ENCODE measurements around the gene CEACAM6. TPM values are rescaled to one million over a fixed set of nuclear protein-coding genes. Genes with fewer than 3 reads are reported as not detected.

Gene CEACAM6
- total RNA-seq, 1 experiment from 2014 or later, result 44.5 TPM

DNA sequence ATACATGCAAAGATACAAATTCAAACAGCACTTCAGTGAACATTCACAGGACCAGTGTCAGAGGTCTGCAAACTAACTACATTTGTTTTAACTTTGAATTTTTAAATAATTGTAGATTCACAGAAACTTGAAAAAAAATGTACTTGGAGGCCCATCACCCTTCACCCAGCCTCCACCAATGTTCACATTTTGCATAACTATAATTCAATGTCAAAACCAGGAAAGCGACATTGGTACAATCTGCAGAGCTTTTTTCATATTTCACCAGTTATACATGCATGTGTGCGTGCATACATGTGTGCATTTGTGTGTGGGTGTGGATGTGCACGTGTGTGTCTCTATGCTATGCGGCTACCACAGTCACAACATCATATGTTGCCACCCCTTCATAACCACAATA is 60.0 kb downstream of the CEACAM6 start:
- TF ChIP-seq, protein P1, sequence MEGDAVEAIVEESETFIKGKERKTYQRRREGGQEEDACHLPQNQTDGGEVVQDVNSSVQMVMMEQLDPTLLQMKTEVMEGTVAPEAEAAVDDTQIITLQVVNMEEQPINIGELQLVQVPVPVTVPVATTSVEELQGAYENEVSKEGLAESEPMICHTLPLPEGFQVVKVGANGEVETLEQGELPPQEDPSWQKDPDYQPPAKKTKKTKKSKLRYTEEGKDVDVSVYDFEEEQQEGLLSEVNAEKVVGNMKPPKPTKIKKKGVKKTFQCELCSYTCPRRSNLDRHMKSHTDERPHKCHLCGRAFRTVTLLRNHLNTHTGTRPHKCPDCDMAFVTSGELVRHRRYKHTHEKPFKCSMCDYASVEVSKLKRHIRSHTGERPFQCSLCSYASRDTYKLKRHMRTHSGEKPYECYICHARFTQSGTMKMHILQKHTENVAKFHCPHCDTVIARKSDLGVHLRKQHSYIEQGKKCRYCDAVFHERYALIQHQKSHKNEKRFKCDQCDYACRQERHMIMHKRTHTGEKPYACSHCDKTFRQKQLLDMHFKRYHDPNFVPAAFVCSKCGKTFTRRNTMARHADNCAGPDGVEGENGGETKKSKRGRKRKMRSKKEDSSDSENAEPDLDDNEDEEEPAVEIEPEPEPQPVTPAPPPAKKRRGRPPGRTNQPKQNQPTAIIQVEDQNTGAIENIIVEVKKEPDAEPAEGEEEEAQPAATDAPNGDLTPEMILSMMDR (IDR thresholded peaks at IDR 0.05; ENCODE audit: unreplicated experiment), result no peak
- H3K4me1 Mint-ChIP-seq (ENCODE audit: low read depth, unreplicated experiment), result no peaks in the 10 kb centered on the region
- no peaks in the 10 kb centered on the region for H3K36me3 Mint-ChIP-seq (ENCODE audit: insufficient read depth, unreplicated experiment)
- H3K27me3 Mint-ChIP-seq (ENCODE audit: unreplicated experiment), result peaks cover 73% of the 10 kb centered on the region
- no peak for DNase-seq
- BruUV-seq (replicated peaks), result no TSS peak
- H3K4me3 Mint-ChIP-seq (ENCODE audit: low read depth, unreplicated experiment), result no peak overlapping the region
- no peak overlapping the region for H3K27ac Mint-ChIP-seq (ENCODE audit: unreplicated experiment)
- CTCF ChIA-PET, result no interaction called here
- no peaks in the 10 kb centered on the region for H3K9me3 Mint-ChIP-seq (ENCODE audit: low read depth, unreplicated experiment)
- intact Hi-C loops (cut with micrococcal nuclease; ENCODE audit: unreplicated experiment), result no loop called here

DNA sequence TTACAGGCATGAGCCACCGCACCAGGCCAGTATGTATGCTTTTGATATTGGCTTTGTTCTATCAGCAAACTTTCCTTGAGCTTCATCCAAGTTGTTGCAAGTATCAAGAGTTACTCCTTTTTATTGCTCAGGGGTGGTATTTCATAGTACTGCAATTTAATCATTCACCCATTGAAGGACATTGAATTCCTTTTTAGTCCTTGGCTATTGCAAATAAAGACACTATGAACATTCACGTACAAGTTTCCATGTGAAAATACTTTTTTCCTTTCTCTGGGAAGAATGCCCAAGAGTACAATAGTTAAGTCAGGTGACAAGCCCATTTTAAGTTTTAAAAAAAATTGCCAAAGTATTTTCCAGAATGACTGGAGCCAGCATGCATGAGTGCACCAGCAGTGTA is 61.4 kb downstream of the CEACAM6 start:
- DNase-seq, result no peak
- H3K4me1 Mint-ChIP-seq (ENCODE audit: low read depth, unreplicated experiment), result no peaks in the 10 kb centered on the region
- CTCF ChIA-PET, result interaction anchor here (0.6 to 1.0 kb wide), 2 partner anchors 10 to 1268 kb away, joined by 3 to 4 read pairs; no protein-coding TSS in a partner anchor
- H3K4me3 Mint-ChIP-seq (ENCODE audit: low read depth, unreplicated experiment), result no peak overlapping the region
- no peaks in the 10 kb centered on the region for H3K36me3 Mint-ChIP-seq (ENCODE audit: insufficient read depth, unreplicated experiment)
- intact Hi-C loops (cut with micrococcal nuclease; ENCODE audit: unreplicated experiment), result no loop called here
- TF ChIP-seq, protein P1 (IDR thresholded peaks at IDR 0.05; ENCODE audit: unreplicated experiment), result no peak
- no peak overlapping the region for H3K27ac Mint-ChIP-seq (ENCODE audit: unreplicated experiment)
- H3K9me3 Mint-ChIP-seq (ENCODE audit: low read depth, unreplicated experiment), result no peaks in the 10 kb centered on the region
- BruUV-seq (replicated peaks), result no TSS peak
- peaks cover 73% of the 10 kb centered on the region for H3K27me3 Mint-ChIP-seq (ENCODE audit: unreplicated experiment)

DNA sequence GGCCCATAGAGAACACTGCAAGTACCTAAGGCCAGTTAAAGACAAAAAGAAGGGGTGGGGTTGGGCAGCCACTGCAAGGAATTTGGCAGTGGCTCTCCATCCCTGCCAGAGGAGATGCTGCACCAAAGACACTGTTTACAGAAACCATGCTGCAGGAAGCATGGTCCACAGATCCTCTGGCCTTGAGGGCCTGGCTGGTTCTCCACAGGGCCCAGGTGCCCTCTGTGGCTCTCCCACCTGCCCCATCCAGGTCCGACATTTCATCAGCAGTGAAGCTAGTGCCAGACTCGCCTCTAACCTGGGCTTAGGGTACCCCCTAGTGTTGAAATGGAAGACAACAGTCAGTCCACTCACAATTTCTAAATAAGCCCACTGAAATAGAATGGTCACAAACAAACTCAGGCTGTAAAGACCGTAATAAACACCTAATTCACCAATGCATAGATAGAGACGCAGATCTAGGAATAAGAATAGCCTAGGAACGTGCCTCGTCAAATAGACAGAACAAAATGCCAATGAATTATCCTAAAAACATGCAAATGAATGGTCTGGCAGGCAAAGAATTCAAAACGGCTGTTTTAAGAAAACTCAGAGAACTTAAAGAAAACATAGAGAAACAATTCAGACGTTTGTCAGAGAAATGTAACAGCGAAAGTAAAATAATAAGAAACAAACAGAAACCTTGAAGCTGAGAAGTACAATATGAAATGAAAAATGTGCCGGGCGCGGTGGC is 65.8 kb downstream of the CEACAM6 start:
- TF ChIP-seq, protein P1 (IDR thresholded peaks at IDR 0.05; ENCODE audit: unreplicated experiment), result peak; percentile 79
- Mint-ChIP-seq H3K27me3 (ENCODE audit: unreplicated experiment) (peaks cover 70% of the 10 kb centered on the region), H3K27ac (ENCODE audit: unreplicated experiment) (no peak overlapping the region), H3K4me1 (ENCODE audit: low read depth, unreplicated experiment) (no peaks in the 10 kb centered on the region), H3K36me3 (ENCODE audit: insufficient read depth, unreplicated experiment) (no peaks in the 10 kb centered on the region), H3K4me3 (ENCODE audit: low read depth, unreplicated experiment) (no peak overlapping the region), H3K9me3 (ENCODE audit: low read depth, unreplicated experiment) (no peaks in the 10 kb centered on the region)
- CTCF ChIA-PET, result interaction anchor here (0.7 to 2.1 kb wide), 10 partner anchors 10 to 372 kb away, joined by 3 to 36 read pairs (median 6); partner anchors contain the start of gene RPS19
- intact Hi-C loops (cut with micrococcal nuclease; ENCODE audit: unreplicated experiment), result loop anchor here (1.0 kb wide), 1 partner anchor 29 kb away; no protein-coding TSS in a partner anchor
- DNase-seq, result peak; percentile 82
- no TSS peak for BruUV-seq (replicated peaks)

Other genes with a start within 250 kb of the CEACAM6 start
- gene CEACAM21, start 179.4 kb upstream of the CEACAM6 start, total RNA-seq (2022), result not detected in 2 replicates
- not detected in 2 replicates for gene CEACAM4, start 128.5 kb upstream of the CEACAM6 start, total RNA-seq (2022)
- gene CEACAM7, start 67.3 kb upstream of the CEACAM6 start, total RNA-seq (2022), result 5.9 and 9.0 TPM in 2 replicates
- 1.1 and 3.4 TPM in 2 replicates for gene CEACAM5, start 46.9 kb upstream of the CEACAM6 start, total RNA-seq (2022)
- gene CEACAM3, start 41.1 kb downstream of the CEACAM6 start, total RNA-seq (2022), result not detected in 2 replicates
- gene LYPD4, start 89.2 kb downstream of the CEACAM6 start, total RNA-seq (2022), result not detected in 2 replicates
- gene DMRTC2, start 89.5 kb downstream of the CEACAM6 start, total RNA-seq (2022), result not detected in 2 replicates
- gene RPS19, start 104.7 kb downstream of the CEACAM6 start, total RNA-seq (2022), result 2,051 and 2,220 TPM in 2 replicates
- 0.45 and 0.59 TPM in 2 replicates for gene CD79A, start 121.7 kb downstream of the CEACAM6 start, total RNA-seq (2022)
- 122 and 163 TPM in 2 replicates for gene ARHGEF1, start 127.7 kb downstream of the CEACAM6 start, total RNA-seq (2022)
- 0.21 and 0.29 TPM in 2 replicates for gene ERFL, start 172.9 kb downstream of the CEACAM6 start, total RNA-seq (2022)
- gene RABAC1, start 203.8 kb downstream of the CEACAM6 start, total RNA-seq (2022), result 116 and 126 TPM in 2 replicates
- gene ATP1A3, start 238.7 kb downstream of the CEACAM6 start, total RNA-seq (2022), result 1.1 and 1.7 TPM in 2 replicates

Measured in Calu3 (cell line).